HEK293 (cell line): ENCODE results near the gene NID1.

ENCODE experiments used
- CTCF ChIA-PET: fragments of 350-600 bp; formaldehyde crosslinking; extraction: SDS; loops from one replicate; lab custom pipeline; 2021; ENCODE audit warnings: antibody characterized with exemption; lab: Yijun Ruan, JAX
- POLR2A ChIA-PET: fragments of 300-600 bp; formaldehyde crosslinking; extraction: SDS; loops from one replicate; lab custom pipeline; 2020; ENCODE audit warnings: antibody characterized with exemption, inconsistent platforms; lab: Yijun Ruan, JAX
- H3K27ac ChIP-seq: fragments of 200-500 bp; sonication (Bioruptor generic); 2 replicates; pipeline ENCODE4 v1.5.1; 2014; ENCODE audit warnings: low read depth, low read length, control low read depth, inconsistent platforms; ENCODE audit errors: extremely low read depth
- H3K36me3 ChIP-seq, 2 experiments: fragments of 200-500 bp in 1 of 2; sonication (Bioruptor generic) in 1 of 2; 1 replicate in 1 of 2; 2 replicates in 1 of 2; pipeline ENCODE4 v1.5.1; 2014 to 2017; ENCODE audit warnings: inconsistent platforms in 2 of 2, low read length in 2 of 2; ENCODE audit not compliant: control insufficient read depth in 2 of 2, insufficient read depth in 1 of 2
- H3K4me1 ChIP-seq: fragments of 200-500 bp; sonication (Bioruptor generic); 2 replicates; pipeline ENCODE4 v1.5.1; 2014; ENCODE audit warnings: mild to moderate bottlenecking, low read length, inconsistent platforms; ENCODE audit not compliant: control insufficient read depth, insufficient read depth
- H3K4me3 ChIP-seq: 2 replicates; pipeline ENCODE4 v1.5.1; 2011; ENCODE audit warnings: low read depth, mild to moderate bottlenecking, control low read depth, low read length, moderate library complexity
- H3K9me3 ChIP-seq: fragments of 200-500 bp; sonication (Bioruptor generic); 2 replicates; pipeline ENCODE4 v1.5.1; 2014; ENCODE audit warnings: low read depth, low read length, inconsistent platforms; ENCODE audit not compliant: control insufficient read depth, insufficient read depth
- GLI4 ChIP-seq: fragments of 450-650 bp; formaldehyde crosslinking; IDR thresholded peaks from 2 replicates; pipeline ENCODE4 v1.5.1; 2016; ENCODE audit warnings: missing biosample characterization, missing genetic modification characterization
- PRDM10 ChIP-seq: fragments of 450-650 bp; formaldehyde crosslinking; IDR thresholded peaks from 2 replicates; pipeline ENCODE4 v1.5.1; 2016; ENCODE audit warnings: missing biosample characterization, missing genetic modification characterization
- SCRT1 ChIP-seq: fragments of 450-650 bp; formaldehyde crosslinking; IDR thresholded peaks from 2 replicates; pipeline ENCODE4 v1.5.1; 2016; ENCODE audit warnings: missing biosample characterization, missing genetic modification characterization, borderline replicate concordance
- SCRT2 ChIP-seq: fragments of 450-650 bp; formaldehyde crosslinking; IDR thresholded peaks from 2 replicates; pipeline ENCODE4 v1.5.1; 2016; ENCODE audit warnings: missing biosample characterization, missing genetic modification characterization
- ZBTB17 ChIP-seq: fragments of 450-650 bp; formaldehyde crosslinking; IDR thresholded peaks from 2 replicates; pipeline ENCODE4 v1.5.1; 2016; ENCODE audit warnings: missing biosample characterization, missing genetic modification characterization
- ZNF148 ChIP-seq: fragments of 450-650 bp; formaldehyde crosslinking; IDR thresholded peaks from 2 replicates; pipeline ENCODE4 v1.5.0; 2017; ENCODE audit warnings: missing biosample characterization, missing genetic modification characterization, borderline replicate concordance
- ZNF18 ChIP-seq: fragments of 450-650 bp; formaldehyde crosslinking; IDR thresholded peaks from 2 replicates; pipeline ENCODE4 v1.5.1; 2016; ENCODE audit warnings: missing biosample characterization, missing genetic modification characterization
- ZNF223 ChIP-seq: fragments of 450-650 bp; formaldehyde crosslinking; IDR thresholded peaks from 2 replicates; pipeline ENCODE4 v1.5.1; 2016; ENCODE audit warnings: missing biosample characterization, missing genetic modification characterization
- ZNF362 ChIP-seq: fragments of 450-650 bp; formaldehyde crosslinking; IDR thresholded peaks from 2 replicates; pipeline ENCODE4 v1.5.1; 2016; ENCODE audit warnings: missing biosample characterization, missing genetic modification characterization
- ZNF645 ChIP-seq: fragments of 450-650 bp; formaldehyde crosslinking; IDR thresholded peaks from 2 replicates; pipeline ENCODE4; 2016; ENCODE audit warnings: missing biosample characterization, missing genetic modification characterization

Gene NID1

GRCh38 chr1:236092899-236093298 is 28.0 kb upstream of the NID1 start (continued):
- TF ChIP-seq ZNF148 (tag by site-specific recombination): no peak

GRCh38 chr1:236091933-236092318 is 27.0 kb upstream of the NID1 start:
- POLR2A ChIA-PET: no interaction called here
- H3K4me3 ChIP-seq: no peak overlapping the region
- peaks cover 4% of the 10 kb centered on the region; the same call in 1 of the 2 replicates for H3K4me1 ChIP-seq
- H3K36me3 ChIP-seq: no peaks in the 10 kb centered on the region
- no peak overlapping the region for H3K27ac ChIP-seq
- H3K9me3 ChIP-seq: no peaks in the 10 kb centered on the region
- CTCF ChIA-PET: interaction anchor here (0.6 to 0.7 kb wide), 3 partner anchors 25 to 989 kb away, joined by 3 to 4 read pairs (median 3); no protein-coding TSS in a partner anchor
- 0 out of 2 replicates have a peak, but pooled peaks have one; percentile 33 for TF ChIP-seq ZNF362
- no peak for TF ChIP-seq GLI4 (tag by site-specific recombination)
- no peak for TF ChIP-seq ZNF223
- peak; percentile 54 for TF ChIP-seq PRDM10 (tag by site-specific recombination)
- TF ChIP-seq, all 188 proteins: peak for 2

GRCh38 chr1:236090741-236091147 is 25.9 kb upstream of the NID1 start:
- H3K27ac ChIP-seq: no peak overlapping the region
- H3K9me3 ChIP-seq: no peaks in the 10 kb centered on the region
- H3K36me3 ChIP-seq: no peaks in the 10 kb centered on the region
- H3K4me1 ChIP-seq: peaks cover 4% of the 10 kb centered on the region; the same call in 1 of the 2 replicates
- no peak for TF ChIP-seq ZNF645 (tag by site-specific recombination)
- TF ChIP-seq ZBTB17 (tag by site-specific recombination): peak; percentile 93
- peak; percentile 98 for TF ChIP-seq SCRT2 (tag by site-specific recombination)
- no peak for TF ChIP-seq ZNF18
- peak; percentile 89 for TF ChIP-seq SCRT1 (tag by site-specific recombination)
- POLR2A ChIA-PET: no interaction called here
- no peak overlapping the region for H3K4me3 ChIP-seq
- CTCF ChIA-PET: interaction anchor here (0.6 to 0.7 kb wide), 2 partner anchors 410 to 817 kb away, joined by 3 to 4 read pairs; no protein-coding TSS in a partner anchor
